ENCODE measurements around the gene PTPN6.
"Not testable (repeated sequence)": the region's sequence is repeated elsewhere in the genome, so short reads cannot be mapped to it uniquely, and the experiment has no call there.

Gene PTPN6

DNA sequence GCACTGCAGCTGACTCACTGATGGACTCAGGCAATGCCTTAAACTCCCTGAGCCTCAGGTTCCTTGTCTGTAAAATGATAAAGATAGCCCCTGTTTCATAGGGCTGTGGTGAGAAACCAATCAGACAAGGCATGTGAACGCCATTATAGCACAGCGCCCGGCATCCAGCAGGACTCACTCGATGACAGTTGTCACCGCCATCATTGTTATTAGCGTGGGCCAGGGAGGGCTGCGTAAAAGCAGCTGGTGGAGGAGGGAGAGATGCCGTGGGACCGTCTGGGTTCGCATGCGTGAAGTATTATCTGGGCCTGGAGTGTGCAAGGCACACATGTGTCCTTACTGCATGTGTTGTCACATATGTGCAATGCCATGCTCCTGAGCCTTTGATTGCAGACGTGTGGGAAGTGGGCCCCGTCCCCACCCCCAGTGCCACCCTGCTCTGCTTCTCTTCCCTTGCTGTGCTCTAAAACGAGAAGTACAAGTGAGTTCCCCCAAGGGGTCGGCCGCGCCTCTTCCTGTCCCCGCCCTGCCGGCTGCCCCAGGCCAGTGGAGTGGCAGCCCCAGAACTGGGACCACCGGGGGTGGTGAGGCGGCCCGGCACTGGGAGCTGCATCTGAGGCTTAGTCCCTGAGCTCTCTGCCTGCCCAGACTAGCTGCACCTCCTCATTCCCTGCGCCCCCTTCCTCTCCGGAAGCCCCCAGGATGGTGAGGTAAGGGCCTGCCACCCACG, at the start of gene PTPN6:
Gene PTPN6 (plus strand): TSS at position 546 of the 730 bp plus-strand sequence. CDS start 157 bp downstream, at position 703.
- DNase-seq (ENCODE audit: low read depth) = no peak

DNA sequence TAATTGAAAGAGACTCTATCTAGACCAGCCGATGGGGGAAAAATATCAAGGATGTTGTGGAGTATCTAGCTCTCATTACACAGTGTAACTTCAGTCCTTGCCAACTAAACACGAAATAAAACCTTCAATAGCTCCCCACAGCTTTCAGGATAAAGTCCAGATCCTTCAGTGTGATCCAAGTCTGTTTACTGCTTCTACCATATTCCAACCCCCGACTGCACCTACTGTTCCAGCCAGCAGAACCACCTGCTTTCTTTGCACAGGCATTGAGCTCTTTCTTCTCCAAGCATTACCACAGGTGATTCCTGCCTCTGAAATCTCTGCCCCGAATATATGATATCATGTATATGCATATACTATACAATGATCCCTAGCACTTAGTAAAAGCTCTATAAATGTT, 48.7 kb upstream of the PTPN6 start:
- no peak for DNase-seq (ENCODE audit: low read depth)

GRCh38 chr12:6903722-6904121, 47.4 kb upstream of the PTPN6 start:
- no peak for DNase-seq (ENCODE audit: low read depth)

DNA sequence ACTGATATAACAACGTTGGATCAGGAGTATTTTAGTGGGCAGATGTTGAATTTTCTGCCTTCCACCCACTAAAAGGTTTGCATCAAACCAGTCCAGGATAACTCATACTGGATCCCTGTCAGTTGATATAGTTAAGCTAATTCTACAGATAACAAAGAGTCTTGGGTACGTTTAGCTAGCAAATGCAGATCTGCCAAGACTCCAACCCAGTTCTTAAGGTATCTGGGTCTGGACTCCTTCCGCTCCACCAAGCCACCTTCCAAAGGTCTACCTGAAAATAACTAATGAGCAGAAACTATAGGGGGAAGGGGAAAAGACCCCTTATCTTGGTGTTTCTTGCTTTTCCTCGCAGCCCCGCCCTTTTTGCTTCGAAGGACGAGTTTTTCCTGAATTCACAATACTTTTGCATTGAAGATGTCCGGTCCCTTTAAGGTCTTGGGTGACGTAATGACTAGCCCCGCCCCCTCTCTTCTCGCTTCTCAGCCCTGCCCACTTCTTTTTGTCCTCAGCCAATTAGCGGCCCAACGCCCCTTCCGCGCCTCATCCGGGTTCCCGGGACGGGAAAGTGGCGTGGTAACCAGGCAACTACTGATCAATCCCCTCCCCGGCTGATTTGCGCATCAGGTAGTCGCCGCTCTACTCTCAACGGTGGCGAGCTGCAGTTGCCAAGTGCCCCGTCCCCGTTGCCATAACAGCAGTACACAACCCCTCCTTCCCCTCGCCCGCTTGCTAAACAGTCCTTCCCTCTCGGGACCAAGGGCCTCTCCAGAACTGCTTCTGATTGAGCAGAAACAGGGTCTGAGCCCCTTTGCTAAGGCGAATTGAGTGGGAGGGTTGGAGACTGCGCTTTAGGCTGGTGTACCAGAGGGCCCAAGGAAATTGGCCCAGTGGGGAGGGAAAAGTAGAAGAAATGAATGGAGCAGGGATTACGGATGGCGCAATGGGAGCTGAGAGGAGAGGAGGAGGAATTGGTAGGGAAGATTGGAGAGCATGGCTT, 46.6 kb upstream of the PTPN6 start, which contains the start of gene LRRC23:
Gene LRRC23 (plus strand): TSS at position 543 of the 997 bp plus-strand sequence. CDS start 812 bp downstream, outside the sequence.
- peak; percentile 71 for DNase-seq (ENCODE audit: low read depth)

- no peak for DNase-seq (ENCODE audit: low read depth)
Observed at GRCh38 chr12:6905414-6906040, 45.6 kb upstream of the PTPN6 start.

GRCh38 chr12:6908141-6908540, 43.0 kb upstream of the PTPN6 start:
- not testable (repeated sequence) for DNase-seq (ENCODE audit: low read depth)

DNA sequence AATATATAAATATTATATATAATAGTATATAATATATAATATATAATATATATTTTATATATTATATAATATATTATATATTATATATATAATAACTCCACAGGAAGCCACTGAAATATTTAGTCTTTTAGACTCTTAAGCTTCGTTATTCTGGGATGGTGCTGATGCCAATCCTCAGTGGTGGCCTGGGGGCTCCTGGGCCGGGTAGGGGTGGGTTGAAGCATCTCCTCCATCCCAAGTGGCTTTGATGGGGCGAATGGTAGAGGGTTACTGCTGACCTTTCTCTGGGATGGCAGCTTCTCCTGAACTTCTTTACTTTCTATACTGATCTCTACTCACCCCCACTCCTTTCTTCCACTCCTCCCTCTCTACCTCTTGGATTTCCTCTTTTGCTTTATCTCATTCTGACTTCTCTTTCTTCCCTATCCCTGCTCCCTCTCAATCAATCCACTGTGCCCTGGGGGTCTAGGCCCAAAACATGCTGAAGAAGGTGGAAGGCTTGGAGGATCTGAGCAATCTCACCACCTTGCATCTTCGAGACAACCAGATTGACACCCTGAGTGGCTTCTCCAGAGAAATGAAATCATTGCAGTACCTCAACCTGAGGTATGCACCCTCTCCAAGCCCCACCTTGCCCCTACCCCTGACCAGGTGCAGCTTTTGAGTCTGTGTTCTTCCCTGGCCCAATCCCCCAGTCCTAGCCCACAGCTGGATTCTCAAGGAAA, 41.6 kb upstream of the PTPN6 start:
- no peak for DNase-seq (ENCODE audit: low read depth)

DNA sequence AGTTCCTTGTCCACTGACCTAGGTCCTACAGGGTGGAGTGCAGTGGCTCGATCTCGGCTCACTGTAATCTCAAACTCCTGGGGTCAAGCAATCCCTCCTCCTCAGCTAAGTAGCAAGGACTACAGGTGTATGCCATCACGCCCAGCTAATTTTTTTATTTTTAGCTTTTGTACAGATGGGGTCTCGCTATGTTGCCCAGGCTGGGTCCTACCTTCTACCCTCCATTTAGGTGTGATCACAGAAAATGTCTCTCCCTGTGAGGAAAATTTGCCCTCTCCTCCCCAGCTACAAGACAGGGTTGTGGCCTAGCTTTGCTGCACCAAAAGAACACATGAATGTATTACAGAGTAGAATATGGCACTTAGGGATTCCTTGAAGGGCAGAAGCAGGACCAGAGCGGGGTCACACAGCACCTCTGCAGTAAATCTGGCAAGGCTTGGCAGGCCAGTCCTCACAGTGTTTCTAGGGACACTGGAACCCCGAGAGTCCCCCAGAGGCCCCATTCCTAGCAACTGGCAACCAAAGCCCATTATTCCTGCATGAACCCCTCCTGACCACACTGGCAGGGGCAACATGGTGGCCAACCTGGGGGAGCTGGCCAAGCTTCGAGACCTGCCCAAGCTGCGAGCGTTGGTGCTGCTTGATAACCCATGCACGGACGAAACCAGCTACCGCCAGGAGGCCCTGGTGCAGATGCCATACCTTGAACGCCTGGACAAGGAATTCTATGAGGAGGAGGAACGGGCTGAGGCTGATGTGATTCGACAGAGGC, 38.8 kb upstream of the PTPN6 start:
- DNase-seq (ENCODE audit: low read depth) = no peak

DNA sequence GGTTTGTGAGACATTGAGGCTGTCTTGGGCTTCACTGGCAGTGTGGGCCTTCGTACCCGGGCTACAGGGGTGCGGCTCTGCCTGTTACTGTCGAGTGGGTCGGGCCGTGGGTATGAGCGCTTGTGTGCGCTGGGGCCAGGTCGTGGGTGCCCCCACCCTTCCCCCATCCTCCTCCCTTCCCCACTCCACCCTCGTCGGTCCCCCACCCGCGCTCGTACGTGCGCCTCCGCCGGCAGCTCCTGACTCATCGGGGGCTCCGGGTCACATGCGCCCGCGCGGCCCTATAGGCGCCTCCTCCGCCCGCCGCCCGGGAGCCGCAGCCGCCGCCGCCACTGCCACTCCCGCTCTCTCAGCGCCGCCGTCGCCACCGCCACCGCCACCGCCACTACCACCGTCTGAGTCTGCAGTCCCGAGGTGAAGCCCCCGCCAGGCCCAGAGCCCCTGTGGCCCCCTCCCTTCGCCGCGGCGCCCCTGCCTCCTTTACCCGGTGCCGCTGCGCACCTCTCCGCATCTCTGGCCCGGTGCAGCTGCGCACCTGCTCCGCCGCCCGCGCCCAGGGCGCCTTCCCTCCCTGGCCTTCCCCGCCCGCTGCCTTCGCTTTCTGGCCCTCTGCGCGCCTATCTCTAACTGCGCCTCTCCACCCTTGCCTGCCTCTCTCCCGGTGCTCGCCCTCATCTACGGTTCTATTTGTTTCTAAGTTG, 36.8 kb upstream of the PTPN6 start, which contains the start of gene ENO2:
Gene ENO2 (plus strand): TSS at position 335 of the 701 bp plus-strand sequence. CDS start 1,253 bp downstream, outside the sequence.
- no peak for DNase-seq (ENCODE audit: low read depth)

DNA sequence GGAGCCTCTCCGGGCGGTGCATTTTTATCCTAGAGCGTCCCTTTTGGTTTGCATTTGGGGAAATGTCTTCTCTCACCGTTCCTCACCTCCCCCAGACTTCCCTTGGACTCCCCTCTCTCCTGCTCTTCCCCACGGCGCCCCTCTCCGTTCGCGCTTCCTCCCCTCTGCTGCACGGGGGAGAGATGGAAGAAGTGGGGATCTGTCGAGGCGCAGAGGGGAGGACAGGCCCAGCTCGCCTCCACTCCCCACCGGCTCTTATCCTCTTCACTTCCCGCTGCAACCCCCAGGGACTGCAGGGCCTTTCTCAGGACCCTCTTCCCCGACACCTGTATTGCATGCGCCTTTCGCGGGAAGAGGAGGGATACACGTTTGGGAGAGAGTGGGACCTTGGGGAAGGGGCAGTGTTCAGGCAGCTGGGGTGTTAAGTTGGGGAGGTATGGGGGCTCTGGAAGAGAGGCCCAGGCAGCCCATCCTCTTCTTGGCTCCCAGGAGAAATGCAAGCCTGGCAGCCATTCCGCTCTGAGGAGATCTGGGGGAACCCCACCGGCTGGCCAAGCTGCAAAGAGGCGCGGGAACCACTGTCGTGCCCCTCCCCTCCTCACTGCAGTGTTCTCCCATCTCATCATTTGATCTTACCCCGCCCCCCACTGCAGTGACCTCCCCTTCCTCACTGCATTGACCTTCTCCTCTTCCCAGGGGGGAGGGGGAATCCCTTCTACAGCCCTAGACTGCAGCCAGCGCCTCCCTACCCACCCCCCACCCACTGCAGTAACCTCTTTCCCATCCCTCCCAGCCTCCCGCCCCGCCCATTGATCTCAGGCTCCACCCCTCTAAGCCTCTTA, 36.0 kb upstream of the PTPN6 start:
- no peak for DNase-seq (ENCODE audit: low read depth)

DNA sequence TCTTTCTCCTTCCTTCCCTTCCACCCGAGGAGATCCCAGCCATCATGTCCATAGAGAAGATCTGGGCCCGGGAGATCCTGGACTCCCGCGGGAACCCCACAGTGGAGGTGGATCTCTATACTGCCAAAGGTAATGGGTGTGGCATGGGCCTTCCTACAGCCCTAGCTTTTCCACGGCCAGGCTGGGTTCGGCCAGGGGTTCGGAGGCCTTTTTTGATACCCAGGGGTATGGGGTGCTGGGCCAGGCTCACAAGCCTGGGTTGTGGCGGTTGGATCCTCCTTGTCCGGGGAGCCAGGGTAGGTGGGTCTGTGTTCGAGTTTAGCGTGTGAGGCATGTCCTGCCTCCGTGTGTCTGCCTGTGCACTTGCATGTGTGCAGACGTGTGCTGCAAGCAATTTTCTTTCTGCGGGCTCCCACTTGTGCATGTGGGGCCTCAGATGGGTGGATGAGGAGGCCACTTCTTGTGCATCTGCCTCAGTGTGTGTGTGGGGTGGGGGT, 35.3 kb upstream of the PTPN6 start:
- no peak for DNase-seq (ENCODE audit: low read depth)

DNA sequence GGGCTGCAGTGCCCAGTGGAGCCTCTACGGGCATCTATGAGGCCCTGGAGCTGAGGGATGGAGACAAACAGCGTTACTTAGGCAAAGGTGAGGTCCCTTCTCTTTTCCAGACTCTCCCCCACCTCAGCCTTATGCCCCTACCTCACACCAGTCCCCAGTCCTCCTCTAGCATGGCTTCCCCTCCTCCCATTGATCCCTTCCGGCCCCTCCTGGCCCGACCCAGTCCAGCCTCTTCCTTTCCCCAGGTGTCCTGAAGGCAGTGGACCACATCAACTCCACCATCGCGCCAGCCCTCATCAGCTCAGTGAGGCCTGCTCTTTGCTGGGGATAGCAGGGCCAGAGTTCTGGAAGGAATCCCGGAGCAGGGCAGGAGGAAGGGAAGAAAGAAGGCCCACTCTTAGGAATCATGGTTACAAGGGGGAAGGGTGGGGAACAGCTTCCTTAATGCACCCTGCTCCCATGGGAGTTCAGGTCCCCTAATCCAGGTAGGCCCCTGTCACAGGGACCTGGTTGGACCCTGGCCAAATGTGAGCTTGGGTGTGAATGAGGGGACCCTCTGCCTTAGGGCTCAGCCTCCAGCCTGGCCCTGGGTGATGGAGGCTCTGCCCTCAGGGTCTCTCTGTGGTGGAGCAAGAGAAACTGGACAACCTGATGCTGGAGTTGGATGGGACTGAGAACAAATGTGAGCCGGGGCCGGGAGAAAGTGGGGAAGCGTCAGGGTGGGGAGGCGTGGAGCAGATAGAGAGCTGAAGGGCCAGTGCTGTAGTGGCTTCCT, 34.5 kb upstream of the PTPN6 start:
- DNase-seq (ENCODE audit: low read depth) = no peak

- no peak for DNase-seq (ENCODE audit: low read depth)
Observed at GRCh38 chr12:6917491-6918231, 33.5 kb upstream of the PTPN6 start.

- no peak for DNase-seq (ENCODE audit: low read depth)
Observed at GRCh38 chr12:6919588-6919987, 31.6 kb upstream of the PTPN6 start.

- DNase-seq (ENCODE audit: low read depth) = no peak
Observed at GRCh38 chr12:6921539-6921938, 29.6 kb upstream of the PTPN6 start.

GRCh38 chr12:6921996-6922946, 28.9 kb upstream of the PTPN6 start:
- no peak for DNase-seq (ENCODE audit: low read depth)
